H1 (cell line): ENCODE results near the gene INPP5A. TPM values are rescaled to one million over a fixed set of nuclear protein-coding genes. Genes with fewer than 3 reads are reported as not detected.

ENCODE experiments used
- CTCF ChIA-PET: fragments of 300-600 bp; sonication (Branson Sonifier 250); formaldehyde crosslinking; loops from one replicate; lab custom pipeline; 2021; ENCODE audit not compliant: partially characterized antibody; lab: Charles Lee
- POLR2A ChIA-PET: fragments of 300-600 bp; sonication (Branson Sonifier 250); formaldehyde crosslinking; loops from one replicate; lab custom pipeline; 2021; ENCODE audit warnings: inconsistent platforms; ENCODE audit not compliant: partially characterized antibody; lab: Charles Lee
- DNase-seq, 2 experiments: peaks; one replicate each; pipeline versions ENCODE4 v3.0.0 to v3.0.0-alpha.2; 2010 to 2022; ENCODE audit warnings: low spot score in 2 of 2, low read depth in 1 of 2, mixed read lengths in 1 of 2
- FAIRE-seq: peaks from 2 replicates; lab custom pipeline; 2011; peaks lifted over from hg19 to GRCh38; lab: Jason Lieb, UNC
- H2AFZ ChIP-seq: 2 replicates; pipeline ENCODE4 v1.8.1; 2012; ENCODE audit warnings: low read length, inconsistent platforms
- H2AK5ac ChIP-seq: 2 replicates; pipeline ENCODE4 v1.6.1; 2013; ENCODE audit warnings: low read depth, low read length
- H2BK120ac ChIP-seq: replicated peaks from 2 replicates; pipeline ENCODE3; 2013; ENCODE audit warnings: low read depth, low read length, inconsistent platforms
- H2BK12ac ChIP-seq: 2 replicates; pipeline ENCODE4 v1.6.1; 2013; ENCODE audit warnings: low read depth, low read length
- H2BK15ac ChIP-seq: 2 replicates; pipeline ENCODE4 v1.6.1; 2013; ENCODE audit warnings: low read length
- H2BK20ac ChIP-seq: 2 replicates; pipeline ENCODE4 v1.6.1; 2013; ENCODE audit warnings: low read length
- H2BK5ac ChIP-seq: 2 replicates; pipeline ENCODE4 v1.6.1; 2013; ENCODE audit warnings: low read depth, low read length
- H3K14ac ChIP-seq: 2 replicates; pipeline ENCODE4 v1.6.1; 2013; ENCODE audit warnings: inconsistent platforms; ENCODE audit not compliant: insufficient read length
- H3K18ac ChIP-seq: 2 replicates; pipeline ENCODE4 v1.6.1; 2013; ENCODE audit warnings: low read length; ENCODE audit errors: extremely low read depth
- H3K23ac ChIP-seq: 2 replicates; pipeline ENCODE4 v1.6.1; 2013; ENCODE audit warnings: inconsistent platforms; ENCODE audit not compliant: insufficient read length
- H3K23me2 ChIP-seq: 2 replicates; pipeline ENCODE4 v1.6.1; 2013; ENCODE audit warnings: low read depth, low read length
- H3K27ac ChIP-seq: 2 replicates; pipeline ENCODE4 v1.6.1; 2011; ENCODE audit warnings: low read depth, low read length, inconsistent platforms
- H3K27me3 ChIP-seq, 4 experiments: replicated peaks in 1 of 4; 1 replicate in 1 of 4; 2 replicates in 3 of 4; pipeline versions ENCODE4 v1.6.1 to v1.8.1; 2011 to 2013; ENCODE audit warnings: low read length in 3 of 4, mild to moderate bottlenecking in 3 of 4, inconsistent platforms in 2 of 4, mixed read lengths in 2 of 4, moderate library complexity in 1 of 4; ENCODE audit not compliant: control insufficient read depth in 3 of 4, insufficient read depth in 3 of 4; ENCODE audit errors: extremely low read depth in 1 of 4
- H3K36me3 ChIP-seq, 4 experiments: 2 replicates each; pipeline versions ENCODE4 v1.6.1 to v1.8.1; 2011 to 2013; ENCODE audit warnings: mild to moderate bottlenecking in 4 of 4, low read length in 3 of 4, moderate library complexity in 2 of 4, control low read depth in 1 of 4, inconsistent platforms in 1 of 4; ENCODE audit not compliant: insufficient read depth in 4 of 4, control insufficient read depth in 2 of 4
- H3K4ac ChIP-seq: replicated peaks from 2 replicates; pipeline ENCODE3; 2013; ENCODE audit warnings: low read length, low read depth, mixed read lengths, inconsistent platforms; ENCODE audit not compliant: insufficient read length
- H3K4me1 ChIP-seq, 4 experiments: replicated peaks in 1 of 4; 1 replicate in 1 of 4; 2 replicates in 3 of 4; pipeline versions ENCODE4 v1.6.1 to v1.8.1; 2011 to 2013; ENCODE audit warnings: low read length in 3 of 4, inconsistent platforms in 2 of 4, mixed read lengths in 1 of 4; ENCODE audit not compliant: insufficient read depth in 4 of 4, control insufficient read depth in 3 of 4
- H3K4me2 ChIP-seq, 2 experiments: 2 replicates each; pipeline versions ENCODE4 v1.6.1 to v1.8.1; 2011 to 2013; ENCODE audit warnings: low read depth in 2 of 2, low read length in 2 of 2, control low read depth in 1 of 2, inconsistent platforms in 1 of 2, mild to moderate bottlenecking in 1 of 2; ENCODE audit not compliant: insufficient read depth in 1 of 2
- H3K4me3 ChIP-seq, 4 experiments: fragments of 200-600, 300-600 bp in 1 of 4; sonication (generic), shearing (Covaris generic), sonication (Bioruptor Twin) in 1 of 4; 2 replicates each; pipeline versions ENCODE4 v1.5.1 to v1.8.1; 2011 to 2016; ENCODE audit warnings: low read length in 4 of 4, low read depth in 3 of 4, control low read depth in 2 of 4, inconsistent platforms in 2 of 4, mild to moderate bottlenecking in 2 of 4, mixed read lengths in 1 of 4, moderate library complexity in 1 of 4; ENCODE audit not compliant: insufficient read depth in 2 of 4; ENCODE audit errors: extremely low read depth in 1 of 4
- H3K56ac ChIP-seq: replicated peaks from 2 replicates; pipeline ENCODE3; 2013; ENCODE audit warnings: low read depth, mild to moderate bottlenecking, mixed read lengths, low read length, inconsistent platforms; ENCODE audit not compliant: insufficient read length
- H3K79me1 ChIP-seq: 2 replicates; pipeline ENCODE4 v1.6.1; 2013; ENCODE audit warnings: low read depth, low read length, control low read depth
- H3K79me2 ChIP-seq, 2 experiments: 2 replicates each; pipeline versions ENCODE4 v1.6.1 to v1.8.1; 2012 to 2013; ENCODE audit warnings: low read length in 2 of 2, mild to moderate bottlenecking in 2 of 2, inconsistent platforms in 1 of 2; ENCODE audit not compliant: insufficient read depth in 2 of 2, control insufficient read depth in 1 of 2
- H3K9ac ChIP-seq, 4 experiments: replicated peaks in 1 of 4; 1 replicate in 1 of 4; 2 replicates in 3 of 4; pipeline versions ENCODE4 v1.6.1 to v1.8.1; 2011 to 2013; ENCODE audit warnings: low read depth in 3 of 4, low read length in 3 of 4, control low read depth in 2 of 4, mild to moderate bottlenecking in 2 of 4, moderate library complexity in 2 of 4, inconsistent platforms in 1 of 4; ENCODE audit errors: extremely low read depth in 1 of 4
- H3K9me3 ChIP-seq, 2 experiments: 2 replicates each; pipeline versions ENCODE4 v1.6.1 to v1.8.1; 2012 to 2013; ENCODE audit warnings: mild to moderate bottlenecking in 2 of 2, moderate library complexity in 2 of 2, control low read depth in 1 of 2, inconsistent platforms in 1 of 2, low read depth in 1 of 2, low read length in 1 of 2, mixed read lengths in 1 of 2; ENCODE audit not compliant: insufficient read depth in 2 of 2
- H4K20me1 ChIP-seq, 2 experiments: replicated peaks in 1 of 2; 2 replicates each; pipeline versions ENCODE3 to v1.8.1; 2011 to 2013; ENCODE audit warnings: inconsistent platforms in 2 of 2, low read length in 2 of 2, mild to moderate bottlenecking in 1 of 2; ENCODE audit not compliant: insufficient read depth in 2 of 2, control insufficient read depth in 1 of 2
- H4K5ac ChIP-seq: 2 replicates; pipeline ENCODE4 v1.6.1; 2013; ENCODE audit warnings: low read length, low read depth, mixed read lengths, inconsistent platforms; ENCODE audit not compliant: insufficient read length
- H4K8ac ChIP-seq: 2 replicates; pipeline ENCODE4 v1.8.0; 2013; ENCODE audit warnings: mild to moderate bottlenecking, moderate library complexity, low read length, inconsistent platforms; ENCODE audit not compliant: insufficient read depth; ENCODE audit errors: extremely low read depth
- H4K91ac ChIP-seq: replicated peaks from 2 replicates; pipeline ENCODE3; 2013; ENCODE audit warnings: low read length, mixed read lengths, inconsistent platforms; ENCODE audit not compliant: insufficient read length
- CTBP2 ChIP-seq: IDR thresholded peaks from 2 replicates; pipeline ENCODE4 v1.7.0; 2011; ENCODE audit warnings: borderline replicate concordance, mild to moderate bottlenecking, moderate library complexity, mixed read lengths, low read length; ENCODE audit not compliant: insufficient read depth, insufficient read length
- WGBS, 2 experiments: shearing (Covaris generic) in 1 of 2; methylation state at CpG; one replicate each; pipeline versions ENCODE4 v1.1.6 to v1.1.7; 2013 to 2015; ENCODE audit warnings: low lambda C conversion rate in 2 of 2, mixed read lengths in 2 of 2, inconsistent platforms in 1 of 2, low coverage in 1 of 2, missing lambda C conversion rate in 1 of 2; ENCODE audit not compliant: insufficient replicate concordance in 2 of 2, insufficient coverage in 1 of 2, insufficient read length in 1 of 2; ENCODE audit errors: extremely low coverage in 1 of 2, missing lambda C conversion rate in 1 of 2; 5-methylcytosine and 5-hydroxymethylcytosine counted together
- polyA plus RNA-seq, 7 experiments: library from polyadenylated mRNA; depleted of rRNA in 3 of 7; stranded (reverse) in 5 of 7; unstranded in 2 of 7; fragments of >200 nt in 5 of 7; fragments of 200-250 nt in 2 of 7; gene quantifications; 1 replicate in 5 of 7; 2 replicates in 1 of 7; 4 replicates in 1 of 7; pipeline versions ENCODE4 v1.2.1 to v1.2.3, GENCODE V29; 2011 to 2013; ENCODE audit warnings: missing spikeins in 2 of 7, mixed read lengths in 2 of 7
- total RNA-seq: library from RNA; stranded (reverse); fragmentation: NEBNext Ultra II Directional; extraction: Animal tissue kit (Norgen Biotek cat#: 25700); gene quantifications from 2 replicates; pipeline ENCODE4 v1.2.1, GENCODE V29; 2021

Gene INPP5A
- total and polyA plus RNA-seq, 2 of the 8 experiments (the other 6 are each of a cell fraction or from before 2014, with no cell fraction given), result 19.7 to 27.5 TPM

GRCh38 chr10:132543916-132544743 lies 6.5 kb downstream of the INPP5A start:
- FAIRE-seq, result no peak
- Histone ChIP-seq H3K4me2 (no peak overlapping the region), H3K18ac (no peak overlapping the region), H4K8ac (no peak overlapping the region), H2AK5ac (0 out of 2 replicates have a peak overlapping the region, but pooled peaks have one; percentile 24), H3K36me3 (no peaks in the 10 kb centered on the region), H3K9me3 (no peaks in the 10 kb centered on the region), H3K27ac (no peak overlapping the region), H2AFZ (no peak overlapping the region), H2BK15ac (no peak overlapping the region), H3K4me1 (peaks cover 0 to 22% (median 14%) of the 10 kb centered on the region in 4 experiments; a peak in 6 of 7 replicates), H3K79me2 (peaks cover 0 to 44% of the 10 kb centered on the region in 2 experiments; a peak in 2 of 4 replicates), H4K20me1 (peaks cover 3 to 24% of the 10 kb centered on the region in 2 experiments), H2BK5ac (no peak overlapping the region), H3K14ac (no peak overlapping the region), H3K23ac (no peak overlapping the region), H4K91ac (no peak overlapping the region), H3K56ac (no peak overlapping the region), H3K79me1 (peaks cover 17% of the 10 kb centered on the region), H3K27me3 (no peaks in the 10 kb centered on the region; a peak in 2 of 7 replicates), H2BK12ac (no peak overlapping the region), H2BK20ac (no peak overlapping the region), H2BK120ac (no peak overlapping the region), H3K4ac (no peak overlapping the region), H3K9ac (no peak overlapping the region), H4K5ac (no peak overlapping the region), H3K4me3 (no peak overlapping the region), H3K23me2 (no peaks in the 10 kb centered on the region)
- CTCF ChIA-PET, result interaction anchor here (1.1 to 1.2 kb wide), 2 partner anchors 35 to 92 kb away, joined by 3 read pairs; no protein-coding TSS in a partner anchor
- 87% methylated on average over 28 of the region's 28 CpGs; no CpG with 5 or more reads in 1 of the 2 experiments for whole genome bisulfite sequencing, 2 experiments
- DNase-seq, result no peak
- POLR2A ChIA-PET, result interaction anchor here (0.8 kb wide), 1 partner anchor 16 kb away, joined by 3 read pairs; no protein-coding TSS in a partner anchor
- no peak for TF ChIP-seq CTBP2
